GM21515 (cell line): Measurements from ENCODE around the gene GTF2IRD1.
"Not testable (repeated sequence)": the region's sequence is repeated elsewhere in the genome, so short reads cannot be mapped to it uniquely, and the experiment has no call there.

Experiments used
- ATAC-seq: cut with Tn5 transposase; IDR thresholded peaks from one replicate; pipeline ENCODE4 v1.9.1; 2021; ENCODE audit not compliant: unreplicated experiment

Gene GTF2IRD1

GRCh38 chr7:74430409-74430808, 23.3 kb upstream of the GTF2IRD1 start:
- ATAC-seq, result not testable (repeated sequence)

GRCh38 chr7:74430961-74431466, 22.7 kb upstream of the GTF2IRD1 start:
- ATAC-seq, result no peak

GRCh38 chr7:74437291-74437571, 16.5 kb upstream of the GTF2IRD1 start:
- ATAC-seq, result not testable (repeated sequence)

- ATAC-seq, result no peak
Observed at GRCh38 chr7:74438327-74438726, 15.4 kb upstream of the GTF2IRD1 start.

- no peak for ATAC-seq
Observed at GRCh38 chr7:74439541-74439940, 14.2 kb upstream of the GTF2IRD1 start.

- ATAC-seq, result not testable (repeated sequence)
Observed at GRCh38 chr7:74440143-74440542, 13.6 kb upstream of the GTF2IRD1 start.

GRCh38 chr7:74441801-74442200, 11.9 kb upstream of the GTF2IRD1 start:
- ATAC-seq, result no peak

- ATAC-seq, result no peak
Observed at GRCh38 chr7:74443543-74444247, 10.0 kb upstream of the GTF2IRD1 start.

- no peak for ATAC-seq
Observed at GRCh38 chr7:74449144-74449543, 4.6 kb upstream of the GTF2IRD1 start.

GRCh38 chr7:74449809-74450397, 3.8 kb upstream of the GTF2IRD1 start:
- no peak for ATAC-seq

- ATAC-seq, result no peak
Observed at GRCh38 chr7:74452748-74453321, 871 bp upstream of the GTF2IRD1 start.

- ATAC-seq, result no peak
Observed at GRCh38 chr7:74454021-74454924, 567 bp downstream of the GTF2IRD1 start.

- ATAC-seq, result no peak
Observed at GRCh38 chr7:74454925-74455288, 1.2 kb downstream of the GTF2IRD1 start.

GRCh38 chr7:74455291-74455804, 1.6 kb downstream of the GTF2IRD1 start:
- no peak for ATAC-seq

- ATAC-seq, result no peak
Observed at GRCh38 chr7:74455928-74456327, 2.2 kb downstream of the GTF2IRD1 start.

- ATAC-seq, result no peak
Observed at GRCh38 chr7:74457007-74457406, 3.3 kb downstream of the GTF2IRD1 start.

GRCh38 chr7:74461970-74462706, 8.4 kb downstream of the GTF2IRD1 start:
- ATAC-seq, result no peak

GRCh38 chr7:74462707-74463100, 9.0 kb downstream of the GTF2IRD1 start:
- ATAC-seq, result no peak

- ATAC-seq, result no peak
Observed at GRCh38 chr7:74464931-74465886, 11.5 kb downstream of the GTF2IRD1 start.
